HG02571 (cell line): ENCODE data around the gene MRPS15.

Experiments
- ATAC-seq: cut with Tn5 transposase; IDR thresholded peaks from one replicate; pipeline ENCODE4 v1.9.1; 2021; ENCODE audit warnings: mild to moderate bottlenecking, moderate library complexity; ENCODE audit not compliant: unreplicated experiment

MRPS15 gene

DNA sequence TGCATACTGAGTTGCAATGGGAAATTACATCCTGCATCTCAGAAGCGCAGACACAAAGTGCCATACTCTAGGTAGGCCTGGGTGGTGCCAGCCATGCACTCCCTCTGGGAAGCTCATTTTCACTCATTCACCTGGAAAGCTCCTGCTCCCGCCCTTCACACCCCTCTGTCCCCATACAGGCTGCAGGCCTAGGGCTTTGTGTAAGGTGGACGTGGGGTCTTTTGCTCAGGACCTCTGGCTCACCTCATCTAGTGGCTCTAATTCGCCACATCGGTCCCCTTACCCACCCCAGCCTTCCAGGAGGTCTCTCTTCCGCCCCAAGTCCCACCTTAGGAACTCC is 751 bp downstream of the MRPS15 start:
- ATAC-seq, result no peak

DNA sequence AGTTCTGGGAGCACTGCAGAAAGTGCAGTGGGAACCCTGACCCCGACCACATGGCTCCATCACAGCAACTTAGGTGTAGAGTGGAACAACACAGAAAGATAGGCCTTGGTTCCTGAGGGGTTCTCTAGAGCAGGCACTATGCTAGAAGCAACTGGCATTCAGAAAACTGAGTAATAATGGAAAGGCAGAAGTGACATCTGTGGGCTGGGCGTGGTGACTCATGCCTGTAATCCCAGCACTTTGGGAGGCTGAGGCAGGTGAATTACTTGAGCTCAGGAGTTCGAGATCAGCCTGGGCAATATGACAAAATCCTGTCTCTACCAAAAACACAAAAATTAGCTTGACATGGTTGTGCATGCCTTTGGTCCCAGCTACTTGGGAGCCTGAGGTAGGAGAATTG is 5.3 kb downstream of the MRPS15 start:
- no peak for ATAC-seq

DNA sequence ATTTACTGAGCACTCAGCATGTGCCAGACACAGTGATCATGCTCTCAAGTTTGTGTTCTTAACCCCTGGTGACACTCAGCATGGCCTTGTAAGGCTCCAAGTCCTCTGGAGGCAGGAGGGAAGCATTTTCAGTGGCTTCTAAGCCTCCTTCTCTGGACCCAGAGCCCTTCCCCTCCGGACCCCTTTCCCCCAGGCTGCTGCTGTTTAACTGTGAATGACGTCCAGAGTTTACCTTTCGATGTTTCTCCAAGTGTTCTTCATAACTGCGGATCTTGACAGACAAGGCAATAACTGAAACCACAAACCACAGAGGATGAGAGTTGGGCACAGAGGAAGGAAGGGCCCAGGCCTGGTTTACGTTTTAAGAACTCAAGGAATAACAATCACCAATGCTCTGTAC is 6.5 kb downstream of the MRPS15 start:
- no peak for ATAC-seq

DNA sequence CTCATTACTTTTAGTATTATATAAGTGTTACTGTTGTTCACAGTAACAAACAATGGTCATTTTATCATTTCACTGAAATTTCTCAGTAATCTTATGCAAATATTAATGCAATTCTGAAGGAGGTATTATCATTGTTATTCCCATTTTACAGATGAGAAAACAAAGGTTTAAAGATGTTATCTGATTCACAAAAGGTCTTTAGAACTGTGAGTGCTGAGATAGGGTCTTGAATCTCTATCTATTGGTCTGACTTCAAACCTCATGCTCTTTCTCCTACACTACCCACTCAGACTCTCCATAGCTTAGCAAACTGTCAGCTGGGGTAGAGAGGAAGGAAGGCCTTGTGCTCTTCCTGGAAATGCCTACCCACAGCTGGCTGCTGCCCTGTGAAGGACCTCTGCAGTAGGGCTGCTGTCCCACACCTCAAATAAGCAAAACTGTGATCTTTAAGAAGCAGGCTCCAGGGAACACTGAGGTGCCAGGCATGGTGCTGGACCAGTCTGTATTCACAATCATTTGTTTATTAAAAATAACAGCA is 7.7 kb downstream of the MRPS15 start:
- ATAC-seq, result no peak

DNA sequence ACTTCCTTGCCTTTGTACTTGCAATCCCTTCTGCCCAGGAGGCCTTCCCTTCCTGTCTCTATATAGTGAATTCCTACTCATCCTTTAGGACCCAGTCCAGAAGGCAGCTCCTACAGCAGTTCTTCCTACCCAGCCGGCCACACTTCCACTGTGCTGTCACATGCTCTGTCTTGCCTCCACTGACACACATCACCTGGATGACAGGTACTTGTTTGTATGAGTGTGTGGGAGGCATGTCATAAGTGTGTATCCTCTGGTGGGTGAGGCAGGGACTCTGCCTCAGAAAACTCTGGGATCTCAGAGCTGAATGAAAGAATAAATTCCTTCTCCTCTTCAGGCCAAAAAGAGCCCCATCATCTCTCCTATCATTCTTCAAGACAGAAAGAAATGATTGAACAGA is 8.8 kb downstream of the MRPS15 start:
- no peak for ATAC-seq

DNA sequence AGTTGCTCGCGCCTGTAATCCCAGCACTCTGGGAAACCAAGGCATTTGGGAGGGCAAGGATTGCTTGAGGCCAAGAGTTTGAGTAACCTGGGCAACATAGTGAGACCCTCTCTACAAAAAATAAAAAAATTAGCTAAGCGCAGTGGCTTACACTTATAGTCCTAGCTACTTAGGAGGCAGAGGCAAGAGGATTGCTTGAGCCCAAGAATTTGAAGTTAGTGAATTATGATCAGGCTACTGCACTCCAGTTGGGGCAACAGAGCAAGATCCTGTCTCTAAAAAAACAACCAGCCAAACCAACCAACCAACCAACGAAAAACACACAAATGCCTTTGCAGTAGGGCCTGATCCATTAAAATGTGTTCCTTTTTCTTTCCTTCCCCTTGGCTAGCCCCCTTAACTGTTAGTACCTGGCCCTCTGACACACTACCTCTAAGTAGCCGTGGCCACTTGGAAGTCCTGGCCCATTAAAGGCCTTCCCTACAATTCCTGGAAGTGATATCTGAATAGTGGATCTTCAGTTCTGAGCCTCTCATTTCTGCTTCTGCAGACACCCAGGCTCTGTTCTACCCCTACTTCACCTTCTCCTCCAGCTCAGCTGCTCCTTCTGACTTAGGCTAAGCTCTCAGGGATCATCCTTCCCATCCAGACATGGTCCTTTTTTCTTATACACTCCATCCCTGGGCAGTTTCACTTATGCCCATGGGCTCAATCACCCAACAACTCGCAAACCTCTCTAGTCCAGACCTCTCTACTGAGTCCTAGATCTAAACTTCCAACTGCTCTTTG is 10.4 kb downstream of the MRPS15 start:
- no peak for ATAC-seq

DNA sequence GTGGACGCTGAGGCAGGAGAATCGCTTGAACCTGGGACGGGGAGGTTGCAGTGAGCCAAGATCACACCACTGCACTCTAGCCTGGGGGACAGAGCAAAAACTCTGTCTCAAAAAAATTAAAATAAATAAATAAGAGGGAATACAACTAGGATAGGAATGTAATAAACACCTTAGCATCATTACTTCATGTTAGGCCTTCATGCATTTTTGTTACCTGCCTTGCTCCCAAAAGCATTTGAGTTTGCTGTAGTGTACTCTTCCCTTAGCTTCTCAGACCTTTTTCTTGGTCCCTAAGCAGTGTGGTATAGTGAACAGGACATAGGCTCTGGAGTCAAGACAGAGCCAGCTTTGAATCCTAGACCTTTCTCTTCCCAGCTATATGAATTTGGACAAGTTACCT is 11.1 kb downstream of the MRPS15 start:
- ATAC-seq, result no peak

DNA sequence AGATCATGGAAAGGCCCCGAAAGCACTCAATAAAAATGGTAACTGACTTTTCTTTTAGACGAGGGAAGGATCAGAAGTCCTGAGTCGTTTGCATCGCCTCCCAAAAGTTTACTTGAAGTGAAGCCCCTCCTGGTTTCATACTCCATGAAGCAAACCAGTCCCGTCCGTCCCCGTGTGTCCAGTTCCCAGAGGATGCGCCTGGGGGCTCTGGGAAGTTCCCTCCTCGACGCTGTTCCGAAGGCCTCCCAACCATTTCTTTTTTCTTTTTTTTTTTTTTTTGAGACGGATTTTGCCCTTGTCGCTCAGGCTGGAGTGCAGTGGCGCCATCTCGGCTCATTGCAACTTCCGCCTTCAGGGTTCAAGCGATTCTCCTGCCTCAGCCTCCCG is 13.3 kb downstream of the MRPS15 start:
- no peak for ATAC-seq

DNA sequence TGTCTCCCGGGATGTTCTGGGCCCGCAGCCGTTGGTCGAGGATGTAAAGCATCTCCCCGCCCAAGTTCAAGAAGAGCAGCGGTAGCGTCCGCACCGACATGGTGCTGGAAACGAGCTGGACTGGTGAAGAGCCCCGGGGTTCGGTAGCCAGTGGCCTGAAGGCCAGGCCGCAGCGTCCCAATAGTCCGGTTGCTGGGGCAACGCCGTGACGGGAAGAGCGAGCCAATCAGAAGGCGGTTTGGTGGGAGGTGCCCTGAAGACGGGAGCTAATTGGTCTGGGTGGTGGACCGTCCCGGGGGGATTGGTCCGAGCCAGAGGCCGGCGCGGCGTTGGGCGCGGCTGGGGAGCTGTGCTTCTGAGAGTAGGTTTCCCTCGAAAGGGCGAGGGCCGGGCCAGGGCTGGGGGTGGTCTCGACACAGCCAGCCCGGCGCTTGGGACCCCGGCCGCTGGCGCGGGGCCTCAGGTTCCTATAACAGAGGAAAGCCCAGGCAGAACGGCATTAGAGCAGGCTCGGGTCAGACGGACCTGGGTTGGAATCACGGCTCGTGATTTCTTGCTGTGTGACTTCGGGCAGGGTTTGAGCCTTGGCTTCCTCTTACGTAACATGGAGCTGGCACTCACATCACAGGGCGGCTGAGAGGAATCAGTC is 13.8 kb downstream of the MRPS15 start, which contains the start of gene OSCP1:
Gene OSCP1, minus strand, starts transcription at position 182 of the 649 bp plus-strand sequence. Its CDS starts 82 bp downstream, at position 100.
- peak; percentile 97 for ATAC-seq

DNA sequence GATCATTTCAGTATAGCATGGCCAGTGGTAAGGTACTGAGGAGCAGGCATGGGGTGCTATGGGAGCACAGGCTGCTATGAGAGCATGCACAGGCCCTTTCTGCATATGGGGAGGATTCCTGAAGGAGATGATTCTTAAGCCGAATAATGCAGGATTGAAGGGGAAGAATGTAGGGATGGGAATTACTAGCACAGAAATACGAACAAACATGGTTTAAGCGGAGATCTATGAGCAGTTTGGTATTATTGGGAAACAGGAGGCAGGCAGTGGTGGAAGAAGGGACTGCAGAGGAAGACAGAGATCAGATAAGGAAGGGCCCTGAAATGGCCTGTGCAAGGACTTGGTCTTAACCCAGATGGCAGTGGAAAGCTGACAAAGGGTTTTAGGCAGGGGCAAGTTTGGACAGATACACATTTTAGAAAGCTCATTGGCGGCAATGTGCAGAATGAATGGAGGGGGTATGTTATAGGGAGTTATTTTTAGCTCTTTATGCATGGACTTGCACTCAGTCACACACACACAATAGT is 15.6 kb downstream of the MRPS15 start:
- ATAC-seq, result no peak

DNA sequence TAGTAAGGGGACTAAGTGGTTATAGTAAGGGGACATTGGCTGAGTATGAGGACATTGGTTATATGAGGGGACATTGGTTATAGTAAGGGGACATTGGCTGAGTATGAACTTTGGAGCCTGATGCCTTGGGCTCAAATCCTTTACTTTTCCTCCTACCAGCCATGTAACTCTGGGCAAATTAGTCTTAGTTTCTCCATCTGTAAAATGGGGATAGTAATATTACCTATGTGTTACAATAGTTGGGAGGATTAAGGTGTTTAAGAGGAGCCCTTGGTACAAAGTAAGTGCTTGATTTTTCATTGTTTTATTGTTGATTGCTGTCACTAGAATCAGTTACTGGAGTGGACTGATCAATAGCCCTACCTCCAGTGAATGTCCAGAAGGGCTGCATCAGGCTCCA is 16.7 kb downstream of the MRPS15 start:
- ATAC-seq, result no peak

DNA sequence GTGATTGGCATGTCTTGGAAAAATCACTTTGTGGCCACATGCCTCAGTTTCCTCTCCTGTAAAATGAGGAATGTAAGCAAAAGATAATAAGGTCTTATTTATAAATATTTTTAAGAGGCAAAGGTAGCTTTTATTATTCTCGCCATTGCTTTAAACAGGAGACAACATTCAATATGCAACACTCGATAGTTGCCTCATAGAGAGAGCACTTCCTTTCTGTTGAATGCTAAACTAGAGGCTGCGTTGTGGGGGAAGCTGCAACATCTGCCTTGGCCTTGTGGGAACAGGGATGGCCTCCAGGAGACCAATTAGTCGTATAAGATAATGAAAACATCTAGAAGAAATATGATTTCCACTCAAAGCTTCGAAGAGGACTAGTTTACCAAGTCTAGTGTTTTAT is 17.4 kb downstream of the MRPS15 start:
- ATAC-seq, result no peak

DNA sequence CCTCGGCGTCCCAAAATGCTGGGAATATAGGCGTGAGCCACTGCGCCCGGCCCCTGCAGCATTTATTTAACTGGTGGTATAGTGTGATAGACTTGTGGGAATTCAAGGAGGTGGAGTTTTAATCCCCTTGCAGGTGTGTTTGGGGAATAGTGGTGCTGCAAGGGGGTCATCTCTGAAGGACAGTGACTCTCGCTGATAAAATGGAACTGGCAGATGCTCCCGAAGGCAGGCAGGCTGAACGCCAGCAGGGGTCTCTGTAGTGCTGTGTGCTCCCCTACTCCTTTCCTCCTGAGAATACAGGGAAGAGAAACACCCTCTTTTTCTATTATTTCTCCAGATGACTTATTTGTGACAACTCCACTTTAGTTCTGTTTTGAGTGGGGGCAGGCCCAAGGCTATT is 17.9 kb downstream of the MRPS15 start:
- ATAC-seq, result no peak

DNA sequence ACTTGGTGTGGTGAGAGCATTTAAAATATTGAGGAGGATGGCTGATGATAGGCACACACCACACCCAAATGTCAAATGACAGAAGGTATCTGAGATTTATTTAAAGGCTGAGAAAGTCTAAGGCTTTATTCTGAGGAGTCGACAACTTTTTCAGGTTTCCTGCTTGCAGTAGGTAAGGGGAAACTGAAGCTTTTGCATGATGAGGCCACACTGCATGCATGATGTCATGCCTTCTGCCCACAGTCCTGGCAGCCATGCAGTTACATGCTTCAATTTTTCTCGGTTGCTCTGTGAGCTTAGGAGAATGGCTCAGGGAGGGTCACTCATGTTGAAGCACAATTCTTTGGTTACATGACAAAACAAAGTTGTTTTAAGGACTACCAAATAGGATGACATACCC is 20.9 kb downstream of the MRPS15 start:
- no peak for ATAC-seq

DNA sequence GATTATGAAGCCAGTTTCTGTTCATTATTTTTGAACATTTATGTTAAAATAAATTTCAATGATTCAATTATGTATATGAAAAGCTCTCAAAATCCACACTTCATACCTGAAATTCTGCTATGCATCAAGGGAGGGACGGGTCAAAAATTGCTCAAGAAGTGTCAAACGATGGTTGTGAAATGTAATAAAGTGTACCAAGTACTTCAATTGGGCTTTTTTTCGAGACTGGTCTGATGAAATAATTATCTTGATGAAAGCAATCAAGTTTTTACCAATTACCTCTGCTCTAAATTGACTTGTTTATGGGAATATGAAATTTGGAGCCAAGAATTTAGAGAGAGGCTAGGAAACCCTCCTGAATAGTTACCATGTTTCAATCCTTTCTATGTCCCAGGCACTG is 21.8 kb downstream of the MRPS15 start:
- ATAC-seq, result no peak

DNA sequence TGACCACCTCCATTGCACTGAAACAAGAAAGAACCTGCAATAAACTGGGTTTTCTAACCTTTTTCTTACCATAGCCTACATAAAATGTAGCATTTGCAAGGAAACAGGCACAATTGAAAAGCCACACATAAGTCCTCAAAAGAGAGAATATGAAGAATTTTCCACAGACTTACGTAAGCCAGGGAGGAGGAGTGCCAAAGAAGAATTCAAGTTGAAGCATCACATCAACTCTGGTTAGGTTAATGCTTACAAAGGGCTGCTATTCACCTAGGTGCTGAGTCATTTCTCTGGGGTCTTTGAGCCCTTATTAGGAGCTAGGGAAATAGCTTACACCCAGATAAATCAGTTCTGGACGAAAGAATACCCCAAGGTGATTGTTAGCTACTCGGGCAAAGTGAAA is 23.5 kb downstream of the MRPS15 start:
- no peak for ATAC-seq

DNA sequence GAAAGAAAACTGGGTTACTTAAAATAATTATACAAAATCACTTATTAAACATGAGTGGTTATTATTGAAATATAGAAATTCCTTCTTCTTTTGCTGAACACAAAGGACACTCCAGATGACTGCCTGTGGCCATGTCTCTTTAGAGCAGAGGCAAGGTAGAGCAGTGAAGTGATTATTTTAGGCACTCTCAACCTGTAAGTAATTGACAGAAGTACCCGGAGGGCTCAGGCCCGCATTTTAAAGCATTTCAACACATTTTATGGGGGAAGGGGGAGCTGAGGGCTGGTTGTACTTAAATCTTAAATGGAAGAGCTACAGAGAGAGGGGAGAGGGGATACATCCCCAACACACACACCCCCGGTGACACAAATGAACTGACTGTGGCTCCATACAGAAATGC is 24.1 kb downstream of the MRPS15 start:
- ATAC-seq, result no peak

DNA sequence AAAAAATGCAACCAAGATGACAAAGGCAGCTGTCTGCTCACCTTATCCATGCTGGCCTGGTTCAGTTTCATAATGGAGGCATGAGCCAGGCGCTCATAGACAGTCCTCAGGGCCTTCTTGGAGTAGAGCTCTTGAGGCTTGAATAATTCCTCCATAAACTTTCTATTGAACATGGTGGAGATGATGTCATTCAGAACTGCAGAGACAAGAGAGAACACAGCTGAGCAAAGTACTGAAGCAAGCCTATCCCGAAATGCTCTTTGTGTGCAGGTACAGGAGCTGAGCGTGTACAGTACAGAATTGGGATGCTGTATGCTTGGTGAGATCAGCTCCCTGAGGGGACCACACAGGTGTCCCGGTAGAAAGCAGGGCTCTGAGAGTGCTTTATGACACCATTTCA is 25.5 kb downstream of the MRPS15 start:
- no peak for ATAC-seq

DNA sequence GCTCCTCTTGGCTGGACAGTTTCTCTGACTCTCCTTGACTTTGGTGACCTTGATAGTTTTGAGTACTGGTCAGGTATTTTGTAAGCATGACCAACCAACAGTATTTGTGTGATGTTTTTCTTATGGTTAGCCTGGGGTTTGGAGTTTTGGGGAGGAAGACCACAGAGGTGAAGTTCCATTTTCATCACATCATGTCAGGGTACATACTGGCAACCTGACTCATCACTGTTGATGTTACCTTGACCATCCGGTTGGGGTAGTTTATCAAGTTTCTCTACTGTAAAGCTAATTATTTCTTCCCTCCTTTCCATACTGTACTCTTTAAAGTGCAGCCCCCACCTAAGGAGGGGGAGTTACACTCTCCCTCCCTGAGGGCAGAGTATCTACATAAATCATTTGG is 27.4 kb downstream of the MRPS15 start:
- ATAC-seq, result no peak

DNA sequence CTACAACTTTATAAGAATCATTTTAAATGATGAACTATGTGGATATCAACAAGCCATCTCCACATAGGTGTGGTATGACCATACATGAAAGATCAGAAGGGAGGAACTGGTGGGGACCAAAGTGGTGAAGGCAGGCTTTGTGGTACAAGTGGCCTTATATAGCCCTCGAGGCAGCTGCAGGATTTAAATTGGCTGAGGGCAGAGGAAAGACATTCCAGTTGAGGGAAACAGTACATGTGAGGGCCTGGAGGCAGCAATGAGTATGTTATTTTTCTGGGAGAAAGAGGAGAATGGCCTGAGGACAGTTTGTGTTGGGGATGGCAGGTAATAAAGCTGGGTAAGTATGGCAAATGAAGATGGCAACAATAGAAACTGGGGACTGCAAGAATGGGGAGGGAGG is 31.1 kb downstream of the MRPS15 start:
- no peak for ATAC-seq

DNA sequence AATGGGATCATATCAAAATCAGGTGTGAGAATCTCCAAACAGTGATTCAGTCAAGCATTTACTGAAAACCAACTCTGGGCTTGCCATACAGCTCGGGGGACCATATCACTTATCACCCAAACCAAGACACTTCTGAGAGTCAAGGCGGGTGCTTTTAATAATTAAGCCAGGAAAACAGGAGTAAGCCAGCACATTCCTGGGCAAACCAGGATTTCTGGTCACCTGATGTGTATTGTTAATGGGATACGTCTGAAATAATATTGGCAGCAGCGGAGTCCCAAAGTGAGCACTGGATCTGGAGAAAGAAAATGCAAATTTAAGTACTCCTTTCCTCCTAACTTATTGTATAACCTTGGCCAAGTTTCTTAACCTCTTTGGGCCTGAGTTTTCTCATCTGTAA is 31.6 kb downstream of the MRPS15 start:
- no peak for ATAC-seq

DNA sequence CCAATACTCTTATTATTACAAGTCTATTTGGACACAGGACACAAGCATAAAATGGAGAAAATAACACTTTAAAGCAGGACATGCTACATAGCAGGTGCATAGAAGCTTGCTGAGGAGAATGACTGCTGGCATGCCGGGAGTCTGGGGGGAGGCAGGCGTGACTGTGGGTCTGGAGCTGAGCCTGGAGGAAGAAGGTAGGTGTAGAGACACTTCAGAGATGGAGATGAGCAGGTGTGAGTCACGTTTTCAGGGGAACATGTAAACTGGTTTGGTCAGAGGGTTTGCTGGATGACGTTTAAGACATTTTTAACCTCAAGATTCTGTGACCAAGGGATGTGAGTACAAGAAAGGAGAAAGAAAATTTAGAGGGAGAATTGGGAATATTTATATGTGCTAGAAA is 38.4 kb downstream of the MRPS15 start:
- no peak for ATAC-seq
